Karpas-422 (cell line): Measurements from ENCODE around the gene KIAA0753. TPM values are rescaled to one million over a fixed set of nuclear protein-coding genes. Genes with fewer than 3 reads are reported as not detected.
"Not testable (repeated sequence)": the region's sequence is repeated elsewhere in the genome, so short reads cannot be mapped to it uniquely, and the experiment has no call there.

ENCODE experiments used
- DNase-seq: peaks from one replicate; pipeline ENCODE4 v3.0.0-alpha.2; 2015
- H2AFZ ChIP-seq: fragments of 200-600 bp; sonication (generic); 2 replicates; pipeline ENCODE4 v1.6.1; 2014; ENCODE audit warnings: antibody characterized with exemption, low read length, mixed read lengths
- H3K27ac ChIP-seq: fragments of 200-600 bp; sonication (generic); 2 replicates; pipeline ENCODE4 v1.5.1; 2014; ENCODE audit warnings: mild to moderate bottlenecking, low read length, moderate library complexity
- H3K27me3 ChIP-seq: fragments of 200-600 bp; sonication (generic); 2 replicates; pipeline ENCODE4 v1.6.1; 2014; ENCODE audit warnings: low read length, mixed read lengths
- H3K36me3 ChIP-seq: fragments of 200-600 bp; sonication (generic); 2 replicates; pipeline ENCODE4 v1.6.1; 2014; ENCODE audit warnings: low read length, mixed read lengths; ENCODE audit not compliant: insufficient read depth
- H3K4me1 ChIP-seq: fragments of 200-600 bp; sonication (generic); 2 replicates; pipeline ENCODE4 v1.6.1; 2014; ENCODE audit warnings: mild to moderate bottlenecking, low read length, mixed read lengths
- H3K4me2 ChIP-seq: fragments of 200-600 bp; sonication (generic); 2 replicates; pipeline ENCODE4 v1.6.1; 2014; ENCODE audit warnings: low read length, low read depth, mild to moderate bottlenecking; ENCODE audit not compliant: poor library complexity, severe bottlenecking
- H3K4me3 ChIP-seq: fragments of 200-600 bp; sonication (generic); 2 replicates; pipeline ENCODE4 v1.5.1; 2014; ENCODE audit warnings: mild to moderate bottlenecking, antibody characterized with exemption, low read length, mixed read lengths
- H3K79me2 ChIP-seq: fragments of 200-600 bp; sonication (generic); 2 replicates; pipeline ENCODE4 v1.6.1; 2014; ENCODE audit warnings: mild to moderate bottlenecking, low read length, mixed read lengths
- H3K9ac ChIP-seq: fragments of 200-600 bp; sonication (generic); 2 replicates; pipeline ENCODE4 v1.6.0; 2014; ENCODE audit warnings: low read length
- H3K9me2 ChIP-seq: fragments of 200-600 bp; sonication (generic), shearing (Covaris generic); replicated peaks from 2 replicates; pipeline ENCODE4 v1.6.0; 2014; ENCODE audit warnings: mild to moderate bottlenecking, low read length, moderate library complexity; ENCODE audit not compliant: insufficient read depth
- H3K9me3 ChIP-seq: fragments of 300-700, 200-600 bp; sonication (generic); 2 replicates; pipeline ENCODE4 v1.6.1; 2014; ENCODE audit warnings: low read length, mixed read lengths
- H4K20me1 ChIP-seq: fragments of 200-600 bp; sonication (generic); 2 replicates; pipeline ENCODE4 v1.6.1; 2014; ENCODE audit warnings: mild to moderate bottlenecking, antibody characterized with exemption, low read length, low read depth; ENCODE audit not compliant: insufficient read depth
- total RNA-seq: library from RNA; depleted of rRNA; stranded (reverse); fragments of >200 nt; shearing (Covaris generic); gene quantifications from 2 replicates; pipeline ENCODE4 v1.2.3, GENCODE V29; 2014; ENCODE audit warnings: low replicate concordance

The KIAA0753 gene
- total RNA-seq, 1 experiment from 2014 or later = 30.5 TPM

- Histone ChIP-seq H3K27ac (no peak overlapping the region), H3K4me1 (peaks cover 33% of the 10 kb centered on the region), H3K36me3 (peaks cover 64% of the 10 kb centered on the region), H3K9me3 (no peaks in the 10 kb centered on the region), H3K27me3 (no peaks in the 10 kb centered on the region), H4K20me1 (no peaks in the 10 kb centered on the region), H3K4me2 (no peak overlapping the region), H3K79me2 (0 out of 2 replicates have a peak, but pooled peaks cover 2% of the 10 kb centered on the region), H3K9ac (no peak overlapping the region), H2AFZ (no peak overlapping the region), H3K9me2 (no peaks in the 10 kb centered on the region), H3K4me3 (no peak overlapping the region)
- DNase-seq = no peak
Observed at GRCh38 chr17:6596081-6596480, 44.4 kb downstream of the KIAA0753 start.

GRCh38 chr17:6593371-6593770, 47.1 kb downstream of the KIAA0753 start:
- not testable (repeated sequence) for H3K9me3 ChIP-seq, H3K4me2 ChIP-seq, DNase-seq, H3K9ac ChIP-seq, H4K20me1 ChIP-seq, H3K27me3 ChIP-seq, H3K9me2 ChIP-seq, H3K27ac ChIP-seq, H3K4me3 ChIP-seq, H3K79me2 ChIP-seq, H2AFZ ChIP-seq
- Histone ChIP-seq H3K4me1 (peaks cover 10% of the 10 kb centered on the region), H3K36me3 (peaks cover 58% of the 10 kb centered on the region)

GRCh38 chr17:6592173-6592572, 48.3 kb downstream of the KIAA0753 start:
- H3K27me3 ChIP-seq = no peaks in the 10 kb centered on the region
- H3K9me3 ChIP-seq = no peaks in the 10 kb centered on the region
- H3K27ac ChIP-seq = no peak overlapping the region
- no peaks in the 10 kb centered on the region for H3K9me2 ChIP-seq
- no peak for DNase-seq
- peaks cover 58% of the 10 kb centered on the region for H3K36me3 ChIP-seq
- no peak overlapping the region for H3K4me2 ChIP-seq
- no peaks in the 10 kb centered on the region for H3K4me1 ChIP-seq
- H3K79me2 ChIP-seq = no peaks in the 10 kb centered on the region
- H2AFZ ChIP-seq = no peak overlapping the region
- no peak overlapping the region for H3K9ac ChIP-seq
- H4K20me1 ChIP-seq = no peaks in the 10 kb centered on the region
- H3K4me3 ChIP-seq = no peak overlapping the region

DNA sequence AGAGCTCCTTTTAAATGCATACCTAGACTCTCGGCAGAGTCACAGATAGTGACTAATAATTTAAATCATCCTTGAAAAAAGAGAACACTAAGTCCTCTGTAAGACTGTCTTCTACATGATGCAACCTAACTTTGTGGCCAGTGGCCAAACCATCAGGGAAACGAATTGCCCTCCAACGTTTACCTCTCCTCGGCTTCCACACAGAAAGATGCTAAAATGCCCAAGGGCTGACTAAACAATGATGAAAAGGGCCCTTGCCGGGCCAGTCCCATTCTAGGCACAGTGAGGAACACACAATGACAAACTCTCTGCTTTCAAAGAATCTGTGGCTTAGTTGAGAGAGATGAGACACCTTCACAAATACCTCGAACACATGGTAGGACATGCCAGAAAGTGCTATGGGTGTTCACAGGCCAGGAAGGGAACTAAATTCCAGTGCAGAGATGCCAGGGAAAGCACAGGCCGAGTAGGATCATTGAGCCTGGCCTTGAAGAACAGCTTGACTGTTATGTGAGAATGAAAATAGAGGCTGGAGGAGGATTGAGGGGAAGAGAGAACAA, 48.8 kb downstream of the KIAA0753 start:
- DNase-seq = no peak
- Histone ChIP-seq H3K9ac (no peak overlapping the region), H4K20me1 (no peaks in the 10 kb centered on the region), H3K9me3 (no peaks in the 10 kb centered on the region), H3K4me3 (no peak overlapping the region), H3K36me3 (peaks cover 59% of the 10 kb centered on the region), H3K4me1 (no peaks in the 10 kb centered on the region), H3K4me2 (no peak overlapping the region), H3K79me2 (no peaks in the 10 kb centered on the region), H3K27ac (no peak overlapping the region), H3K9me2 (no peaks in the 10 kb centered on the region), H3K27me3 (no peaks in the 10 kb centered on the region), H2AFZ (no peak overlapping the region)

DNA sequence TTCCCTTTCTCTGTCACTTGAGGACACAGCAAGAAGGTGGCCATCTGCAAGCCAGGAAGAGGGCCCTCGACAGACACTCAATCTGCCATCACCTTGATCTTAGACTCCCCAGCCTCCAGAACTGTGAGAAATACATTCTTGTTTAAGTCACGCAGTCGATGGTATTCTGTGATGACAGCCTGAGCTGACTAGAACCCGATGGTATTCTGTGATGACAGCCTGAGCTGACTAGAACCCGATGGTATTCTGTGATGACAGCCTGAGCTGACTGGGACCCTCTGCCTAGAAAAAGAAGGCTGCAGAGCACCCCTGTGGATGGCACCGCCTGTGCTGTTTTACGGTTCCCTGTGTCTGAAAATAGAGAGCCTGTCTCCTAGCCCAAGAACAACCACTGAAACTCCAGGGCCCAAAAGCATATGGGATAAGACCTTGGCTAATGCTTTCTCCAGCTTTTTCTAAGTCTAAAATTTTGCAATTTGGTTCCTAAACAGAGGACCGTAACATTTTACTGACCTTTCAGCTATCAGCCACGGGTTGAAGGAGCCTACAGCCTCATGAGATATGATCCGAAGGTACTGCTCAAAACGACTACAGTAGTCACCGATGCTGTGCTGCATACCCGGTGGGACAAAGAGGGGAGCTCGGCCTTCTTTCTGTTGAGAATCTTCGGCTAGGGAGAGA, 51.1 kb downstream of the KIAA0753 start:
- H3K79me2 ChIP-seq = no peaks in the 10 kb centered on the region
- no peak overlapping the region for H2AFZ ChIP-seq
- no peak overlapping the region for H3K4me2 ChIP-seq
- DNase-seq = no peak
- no peaks in the 10 kb centered on the region for H4K20me1 ChIP-seq
- peaks cover 63% of the 10 kb centered on the region; the same call in 1 of the 2 replicates for H3K36me3 ChIP-seq
- H3K4me3 ChIP-seq = no peak overlapping the region
- no peaks in the 10 kb centered on the region for H3K9me3 ChIP-seq
- no peaks in the 10 kb centered on the region for H3K4me1 ChIP-seq
- H3K9ac ChIP-seq = no peak overlapping the region
- H3K9me2 ChIP-seq = no peaks in the 10 kb centered on the region
- H3K27ac ChIP-seq = no peak overlapping the region
- no peaks in the 10 kb centered on the region for H3K27me3 ChIP-seq

DNA sequence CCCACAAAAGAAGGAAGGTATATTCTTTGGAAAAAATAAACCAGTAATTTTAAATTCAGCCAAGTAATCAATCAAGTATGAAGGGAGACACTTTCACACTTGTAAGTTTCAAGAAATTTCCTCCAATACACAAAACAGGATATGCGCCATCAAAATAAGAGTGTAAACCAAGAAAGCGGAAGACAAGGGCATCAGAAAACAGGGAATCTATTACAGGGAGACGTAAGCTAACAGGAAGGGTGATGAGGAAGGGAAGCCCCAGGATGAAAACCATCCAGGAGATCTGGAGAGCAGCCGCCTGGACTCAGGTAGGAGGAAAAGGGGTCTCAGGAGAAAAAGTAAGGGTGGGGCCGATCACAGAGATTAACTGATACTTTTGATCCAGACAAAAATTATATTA, 52.3 kb downstream of the KIAA0753 start:
- Histone ChIP-seq H3K36me3 (peaks cover 66% of the 10 kb centered on the region; the same call in 1 of the 2 replicates), H4K20me1 (no peaks in the 10 kb centered on the region), H3K4me3 (no peak overlapping the region), H3K9ac (no peak overlapping the region), H3K9me3 (no peaks in the 10 kb centered on the region), H3K9me2 (no peaks in the 10 kb centered on the region), H3K79me2 (no peaks in the 10 kb centered on the region), H2AFZ (no peak overlapping the region), H3K27ac (no peak overlapping the region), H3K4me1 (no peaks in the 10 kb centered on the region), H3K27me3 (no peaks in the 10 kb centered on the region), H3K4me2 (no peak overlapping the region)
- DNase-seq = no peak

DNA sequence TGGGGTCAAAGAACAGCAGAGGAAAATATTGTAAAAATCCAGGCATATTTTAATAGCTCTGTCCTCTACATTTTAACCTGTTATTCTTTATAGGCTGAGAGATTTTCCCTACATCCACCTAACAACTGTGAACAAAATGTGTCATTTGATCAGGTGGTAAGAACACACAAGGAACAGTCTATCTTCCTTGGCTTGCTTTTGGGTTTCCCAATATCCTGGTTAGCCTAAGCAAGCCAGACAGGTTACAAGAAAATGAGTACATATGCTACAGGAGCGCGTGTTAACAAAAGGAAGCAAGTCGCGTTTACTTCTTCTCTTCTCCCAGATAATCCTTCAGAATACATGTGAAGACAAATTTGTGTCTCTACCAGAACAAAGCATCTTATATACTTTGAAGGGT, 53.2 kb downstream of the KIAA0753 start:
- Histone ChIP-seq H3K9ac (no peak overlapping the region), H2AFZ (no peak overlapping the region), H3K27me3 (no peaks in the 10 kb centered on the region), H3K4me2 (no peak overlapping the region), H3K9me3 (no peaks in the 10 kb centered on the region), H3K4me1 (no peaks in the 10 kb centered on the region), H3K36me3 (peaks cover 75% of the 10 kb centered on the region; the same call in 1 of the 2 replicates), H4K20me1 (no peaks in the 10 kb centered on the region), H3K4me3 (no peak overlapping the region), H3K79me2 (no peaks in the 10 kb centered on the region), H3K27ac (no peak overlapping the region), H3K9me2 (no peaks in the 10 kb centered on the region)
- DNase-seq = no peak

DNA sequence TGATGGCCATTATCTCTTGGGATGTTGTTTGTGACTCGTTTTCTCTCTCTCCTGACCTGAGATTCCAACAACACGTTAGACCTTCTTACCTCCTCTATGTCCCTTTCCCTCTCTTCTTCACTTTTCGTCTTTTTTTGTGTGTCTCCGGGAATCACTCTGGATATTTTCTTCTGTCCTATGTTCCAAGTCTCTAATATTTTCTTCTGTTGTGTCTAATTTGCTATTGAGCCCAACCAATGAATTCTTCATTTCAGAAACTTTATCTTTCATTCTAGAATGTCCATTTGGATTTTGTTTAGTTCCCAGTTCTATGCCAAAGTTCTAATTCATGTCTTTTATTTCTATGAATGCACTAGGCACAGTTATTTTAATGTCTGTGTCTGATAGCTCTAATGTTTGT, 57.1 kb downstream of the KIAA0753 start:
- Histone ChIP-seq H4K20me1 (no peaks in the 10 kb centered on the region), H3K9ac (no peak overlapping the region), H3K36me3 (peaks cover 56% of the 10 kb centered on the region; the same call in 1 of the 2 replicates), H3K27ac (no peak overlapping the region), H3K4me2 (no peak overlapping the region), H3K27me3 (no peaks in the 10 kb centered on the region), H3K9me2 (no peaks in the 10 kb centered on the region), H3K79me2 (no peaks in the 10 kb centered on the region), H3K4me1 (no peaks in the 10 kb centered on the region), H2AFZ (no peak overlapping the region), H3K9me3 (no peaks in the 10 kb centered on the region), H3K4me3 (no peak overlapping the region)
- DNase-seq = no peak
